OCI-LY7 (cell line): ENCODE measurements around the gene TPM4. TPM values are rescaled to one million over a fixed set of nuclear protein-coding genes. Genes with fewer than 3 reads are reported as not detected.

Experiments used
- BruUV-seq: library from RNA; stranded (reverse); fragments of 400-500 nt; replicated peaks from 2 replicates; lab custom pipeline; 2021; lab: Mats Ljungman, UMichigan
- CTCF ChIA-PET: fragments of 300-600 bp; sonication (Branson Sonifier 250); formaldehyde crosslinking; loops from one replicate; lab custom pipeline; 2022; ENCODE audit warnings: antibody characterized with exemption; ENCODE audit not compliant: unreplicated experiment; lab: Charles Lee
- POLR2A ChIA-PET: fragments of 300-600 bp; sonication (Branson Sonifier 250); formaldehyde crosslinking; loops from one replicate; lab custom pipeline; 2022; ENCODE audit warnings: antibody characterized with exemption; lab: Charles Lee
- DNase-seq: peaks from one replicate; pipeline ENCODE4 v3.0.0-alpha.2; 2015; ENCODE audit warnings: low spot score
- H2AFZ ChIP-seq: fragments of 200-600 bp; sonication (generic), shearing (Covaris generic); 2 replicates; pipeline ENCODE4 v1.6.1; 2014; ENCODE audit warnings: mild to moderate bottlenecking, antibody characterized with exemption, low read length, moderate library complexity
- H3K27ac ChIP-seq: fragments of 200-600 bp; sonication (generic); 2 replicates; pipeline ENCODE4 v1.5.1; 2014; ENCODE audit warnings: mixed run types, low read depth, mild to moderate bottlenecking, moderate library complexity, low read length, inconsistent platforms; ENCODE audit not compliant: poor library complexity, severe bottlenecking
- H3K36me3 ChIP-seq: fragments of 200-600 bp; sonication (generic); 2 replicates; pipeline ENCODE4 v1.6.1; 2014; ENCODE audit warnings: mild to moderate bottlenecking, antibody characterized with exemption, low read length, moderate library complexity, mixed read lengths; ENCODE audit not compliant: insufficient read depth
- H3K4me1 ChIP-seq: fragments of 200-600 bp; sonication (generic); 2 replicates; pipeline ENCODE4 v1.5.1; 2014; ENCODE audit warnings: mild to moderate bottlenecking, low read length; ENCODE audit not compliant: insufficient read depth, poor library complexity, severe bottlenecking
- H3K4me2 ChIP-seq: fragments of 200-600 bp; sonication (generic); 2 replicates; pipeline ENCODE4 v1.6.1; 2014; ENCODE audit warnings: mild to moderate bottlenecking, low read length
- H3K4me3 ChIP-seq: fragments of 200-600 bp; sonication (generic); 2 replicates; pipeline ENCODE4 v1.5.1; 2014; ENCODE audit warnings: mild to moderate bottlenecking, low read depth, low read length; ENCODE audit not compliant: poor library complexity, severe bottlenecking
- H3K79me2 ChIP-seq: fragments of 200-600 bp; sonication (generic); 2 replicates; pipeline ENCODE4 v1.6.1; 2016; ENCODE audit warnings: low read depth, mild to moderate bottlenecking, low read length, moderate library complexity, mixed read lengths; ENCODE audit not compliant: insufficient read depth
- H3K9me2 ChIP-seq: fragments of 200-600 bp; sonication (generic); 2 replicates; pipeline ENCODE4 v1.6.1; 2016; ENCODE audit warnings: mild to moderate bottlenecking, low read length, mixed read lengths; ENCODE audit not compliant: insufficient read depth
- H3K9me3 ChIP-seq: fragments of 200-600 bp; sonication (generic); 2 replicates; pipeline ENCODE4 v1.6.1; 2014; ENCODE audit warnings: mild to moderate bottlenecking, mixed run types, low read length, mixed read lengths
- H4K20me1 ChIP-seq: fragments of 200-600 bp; sonication (generic); 2 replicates; pipeline ENCODE4 v1.6.1; 2014; ENCODE audit warnings: mild to moderate bottlenecking, antibody characterized with exemption, low read length, moderate library complexity, mixed read lengths; ENCODE audit not compliant: insufficient read depth
- EZH2phosphoT487 ChIP-seq: fragments of 200-600 bp; sonication (generic); IDR thresholded peaks from 2 replicates; pipeline ENCODE4 v1.6.1; 2018; ENCODE audit warnings: low read depth, borderline replicate concordance, mild to moderate bottlenecking, mixed run types, antibody characterized with exemption, low read length, moderate library complexity, mixed read lengths
- intact Hi-C: fragments of 100-400 bp; cut with micrococcal nuclease; formaldehyde crosslinking; loops from one replicate; pipeline ENCODE4 v1.10.0; 2022; ENCODE audit not compliant: unreplicated experiment
- total RNA-seq, 2 experiments: library from RNA; depleted of rRNA in 1 of 2; stranded (reverse); fragments of >200 nt in 1 of 2; shearing (Covaris generic) in 1 of 2; gene quantifications; 2 replicates each; pipeline ENCODE4 v1.2.3, GENCODE V29; 2014 to 2022
- TF ChIP-seq, protein P1 (sequence below): fragments of 200-600 bp; sonication (generic); conservative IDR thresholded peaks from 2 replicates; pipeline ENCODE4 v1.5.1; 2014; ENCODE audit warnings: mild to moderate bottlenecking, antibody characterized with exemption, low read length, moderate library complexity, mixed read lengths

TPM4 gene
- total RNA-seq, 2 experiments from 2014 or later: 98.1 to 111 TPM

DNA sequence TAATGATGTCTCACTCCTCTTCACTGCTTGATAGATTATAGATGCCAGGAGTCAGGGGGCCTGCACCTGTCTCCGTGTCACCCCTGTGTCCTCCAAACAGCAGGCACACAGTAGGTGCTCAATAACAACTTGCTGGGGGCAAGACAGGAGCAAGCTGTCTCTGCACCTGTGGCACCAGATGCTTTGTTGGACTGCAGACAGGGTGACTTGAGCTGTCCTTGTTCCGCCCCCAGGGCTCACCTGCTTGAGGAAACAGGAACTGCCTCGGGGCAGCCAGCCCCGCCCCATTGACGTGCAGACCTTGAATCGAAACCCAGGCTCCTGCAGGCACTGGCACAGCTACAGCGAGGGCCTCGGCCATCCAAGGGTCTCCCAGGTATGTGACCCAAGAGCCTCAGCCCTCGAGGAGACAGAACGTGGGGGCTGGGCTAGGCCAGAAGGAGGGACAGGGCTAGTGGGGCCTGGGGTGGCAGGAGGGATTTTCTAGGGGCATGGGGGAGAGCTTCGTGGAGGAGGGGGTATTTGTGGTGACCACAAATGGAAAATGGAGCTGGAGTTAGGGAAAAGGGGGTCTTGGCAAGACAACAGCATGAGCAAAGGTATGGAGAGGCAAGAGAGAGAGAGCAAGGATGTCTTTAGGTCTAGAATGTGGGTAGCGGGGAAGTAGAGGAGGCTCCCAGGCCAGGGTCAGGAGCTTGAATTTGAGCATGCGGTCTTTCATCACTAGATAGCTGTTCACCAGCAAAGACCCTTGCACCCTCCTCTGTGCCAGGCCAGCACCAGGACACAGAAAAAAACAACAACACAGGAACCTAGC, 67.3 kb downstream of the TPM4 start, which contains the start of gene HSH2D:
TSS of gene HSH2D (plus strand) at position 287 of the 817 bp plus-strand sequence. CDS start 5,066 bp downstream, outside the sequence.
- H3K9me3 ChIP-seq: no peaks in the 10 kb centered on the region
- ChIA-PET POLR2A (interaction anchor here (0.6 to 2.5 kb wide), 12 partner anchors 9 to 725 kb away, joined by 3 to 16 read pairs (median 4); partner anchors contain the start of genes AKAP8L, FAM32A and TPM4), CTCF (interaction anchor here (0.6 kb wide), 1 partner anchor 39 kb away, joined by 3 read pairs; no protein-coding TSS in a partner anchor)
- TF ChIP-seq, protein P1, sequence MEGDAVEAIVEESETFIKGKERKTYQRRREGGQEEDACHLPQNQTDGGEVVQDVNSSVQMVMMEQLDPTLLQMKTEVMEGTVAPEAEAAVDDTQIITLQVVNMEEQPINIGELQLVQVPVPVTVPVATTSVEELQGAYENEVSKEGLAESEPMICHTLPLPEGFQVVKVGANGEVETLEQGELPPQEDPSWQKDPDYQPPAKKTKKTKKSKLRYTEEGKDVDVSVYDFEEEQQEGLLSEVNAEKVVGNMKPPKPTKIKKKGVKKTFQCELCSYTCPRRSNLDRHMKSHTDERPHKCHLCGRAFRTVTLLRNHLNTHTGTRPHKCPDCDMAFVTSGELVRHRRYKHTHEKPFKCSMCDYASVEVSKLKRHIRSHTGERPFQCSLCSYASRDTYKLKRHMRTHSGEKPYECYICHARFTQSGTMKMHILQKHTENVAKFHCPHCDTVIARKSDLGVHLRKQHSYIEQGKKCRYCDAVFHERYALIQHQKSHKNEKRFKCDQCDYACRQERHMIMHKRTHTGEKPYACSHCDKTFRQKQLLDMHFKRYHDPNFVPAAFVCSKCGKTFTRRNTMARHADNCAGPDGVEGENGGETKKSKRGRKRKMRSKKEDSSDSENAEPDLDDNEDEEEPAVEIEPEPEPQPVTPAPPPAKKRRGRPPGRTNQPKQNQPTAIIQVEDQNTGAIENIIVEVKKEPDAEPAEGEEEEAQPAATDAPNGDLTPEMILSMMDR: no peak
- no peak for TF ChIP-seq EZH2phosphoT487
- H3K36me3 ChIP-seq: peaks cover 22% of the 10 kb centered on the region
- no peaks in the 10 kb centered on the region for H3K9me2 ChIP-seq
- H2AFZ ChIP-seq: peak within 1 kb of the TSS; percentile 4; the same call in 1 of the 2 replicates
- H3K79me2 ChIP-seq: peaks cover 46% of the 10 kb centered on the region
- H3K27ac ChIP-seq: peak within 1 kb of the TSS; percentile 81
- H3K4me2 ChIP-seq: peak within 1 kb of the TSS; percentile 99
- H3K4me1 ChIP-seq: peaks cover 70% of the 10 kb centered on the region
- intact Hi-C loops: loop anchor here (1.0 to 2.0 kb wide), 2 partner anchors 25 to 33 kb away; partner anchors contain the start of gene RAB8A
- peak within 1 kb of the TSS; percentile 76 for H3K4me3 ChIP-seq
- H4K20me1 ChIP-seq: no peaks in the 10 kb centered on the region
- no TSS peak for BruUV-seq
- peak; percentile 97 for DNase-seq

DNA sequence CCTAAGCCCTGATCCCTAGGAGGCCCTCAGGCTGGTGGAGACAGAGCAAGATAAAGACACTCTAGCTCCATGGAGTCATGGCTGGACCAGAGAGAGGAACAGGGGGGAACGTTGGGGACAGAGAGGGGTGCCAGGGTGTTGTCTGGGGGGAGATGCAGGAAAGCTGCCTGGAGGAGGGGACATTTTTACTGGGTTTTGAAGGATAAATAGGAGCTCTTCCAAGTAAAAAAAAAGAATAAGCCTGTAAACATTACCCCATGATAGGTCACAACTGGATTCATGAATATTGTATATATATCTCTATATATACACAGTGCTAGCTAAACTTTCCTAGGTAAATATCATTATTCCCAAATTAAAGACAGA, 67.9 kb downstream of the TPM4 start:
- peaks cover 75% of the 10 kb centered on the region for H3K4me1 ChIP-seq
- no peak overlapping the region; the same call in 1 of the 2 replicates for H2AFZ ChIP-seq
- intact Hi-C loops: loop anchor here (2.0 kb wide), 1 partner anchor 33 kb away; the partner anchor contains the start of gene RAB8A

More for the DNA sequence above, 67.9 kb downstream of the TPM4 start:
- DNase-seq: no peak
- ChIA-PET CTCF (no interaction called here), POLR2A (interaction anchor here (0.6 to 2.5 kb wide), 11 partner anchors 8 to 726 kb away, joined by 3 to 16 read pairs (median 4); partner anchors contain the start of genes AKAP8L, FAM32A and TPM4)
- no peaks in the 10 kb centered on the region for H4K20me1 ChIP-seq
- H3K9me3 ChIP-seq: no peaks in the 10 kb centered on the region
- TF ChIP-seq, protein P1: no peak
- no peak for TF ChIP-seq EZH2phosphoT487
- peak overlapping the region; percentile 99 for H3K4me2 ChIP-seq
- peaks cover 52% of the 10 kb centered on the region for H3K79me2 ChIP-seq
- H3K27ac ChIP-seq: peak overlapping the region; percentile 81
- peaks cover 28% of the 10 kb centered on the region for H3K36me3 ChIP-seq
- BruUV-seq: no TSS peak
- no peaks in the 10 kb centered on the region for H3K9me2 ChIP-seq
- peak overlapping the region; percentile 76 for H3K4me3 ChIP-seq
